ENCODE measurements around the gene KLF2.

KLF2 gene

DNA sequence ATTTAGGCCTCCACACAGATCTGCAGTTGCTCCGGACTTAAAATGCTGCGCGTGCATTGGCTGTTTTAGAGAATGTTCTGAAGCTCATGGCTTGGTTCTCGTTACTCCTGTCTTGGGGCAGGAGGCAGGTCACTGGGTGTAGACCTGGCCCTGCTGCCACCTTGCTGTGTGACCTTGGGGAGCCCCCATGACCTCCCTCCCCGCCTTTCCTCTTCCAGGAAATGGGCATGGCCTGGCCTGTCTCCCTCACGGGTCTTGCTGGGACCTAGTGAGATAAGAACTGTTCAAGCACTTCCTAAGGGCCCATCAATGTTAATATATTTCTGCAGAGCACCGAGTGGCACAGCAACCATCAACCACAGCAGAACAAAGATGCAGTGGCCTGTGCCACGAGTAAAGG, 49.4 kb downstream of the KLF2 start:
- in situ Hi-C loops (cut with HindIII; ENCODE audit: low sequenced_read_pairs), result loop anchor here (5.0 kb wide), 6 partner anchors 47 to 337 kb away; no protein-coding TSS in a partner anchor

DNA sequence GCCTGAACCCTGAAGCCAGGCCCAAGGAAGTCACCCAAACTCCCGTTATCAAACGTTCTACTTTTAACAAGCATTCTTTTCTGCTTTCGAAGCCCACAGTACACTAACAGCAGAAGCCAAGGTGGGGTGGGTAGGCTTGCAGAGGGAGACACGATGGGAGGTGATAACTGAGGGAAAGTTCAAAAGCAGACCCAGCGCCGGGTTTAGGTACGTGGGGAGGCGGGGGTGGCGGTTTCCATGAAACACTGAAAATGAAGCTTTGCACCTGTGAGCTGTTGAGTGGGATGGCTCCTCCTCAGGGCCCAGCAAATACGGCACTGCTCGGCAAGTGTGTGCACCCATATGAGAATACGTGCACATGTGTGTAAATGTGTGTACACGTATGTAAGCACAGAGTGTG, 49.8 kb downstream of the KLF2 start:
- in situ Hi-C loops (cut with HindIII; ENCODE audit: low sequenced_read_pairs), result loop anchor here (5.0 kb wide), 6 partner anchors 47 to 337 kb away; no protein-coding TSS in a partner anchor

DNA sequence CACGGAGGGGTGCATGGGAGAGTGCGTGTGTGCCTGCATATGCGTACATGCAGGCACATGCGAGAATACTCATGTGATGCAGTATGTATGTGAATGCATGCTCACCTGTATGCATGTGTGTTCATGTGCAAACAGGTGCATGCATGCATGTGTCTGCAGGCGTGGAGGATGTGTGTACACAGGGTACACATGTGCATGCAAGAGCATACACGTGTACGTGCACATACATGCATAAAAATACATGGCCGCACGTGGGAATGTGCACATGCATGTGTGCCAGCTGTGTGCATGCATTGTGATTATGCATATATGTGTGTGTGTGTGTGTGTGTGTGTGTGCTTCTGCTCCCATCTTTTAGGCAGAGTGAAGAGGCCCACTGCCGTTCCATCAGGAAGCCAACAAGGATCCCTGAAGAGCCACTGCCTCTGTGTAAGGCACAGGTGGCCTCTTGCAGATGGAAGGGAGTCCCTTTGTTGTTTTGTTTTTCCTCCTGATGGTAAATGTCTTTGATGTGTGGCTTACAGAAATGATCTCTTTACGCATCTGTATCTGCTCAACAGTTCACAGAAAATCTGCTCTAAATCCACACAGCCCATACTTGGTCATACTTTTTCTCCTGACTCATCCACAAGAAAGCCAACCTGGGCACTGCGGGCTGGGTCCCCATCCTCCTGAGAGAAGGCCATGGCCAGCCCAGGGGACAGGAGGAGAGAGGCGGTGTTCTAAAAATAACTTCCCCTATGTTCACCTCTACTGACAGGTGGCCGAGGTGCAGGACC, 50.7 kb downstream of the KLF2 start:
- in situ Hi-C loops (cut with HindIII; ENCODE audit: low sequenced_read_pairs), result no loop called here

GRCh38 chr19:16375936-16376185, 51.2 kb downstream of the KLF2 start:
- in situ Hi-C loops (cut with HindIII; ENCODE audit: low sequenced_read_pairs), result no loop called here

DNA sequence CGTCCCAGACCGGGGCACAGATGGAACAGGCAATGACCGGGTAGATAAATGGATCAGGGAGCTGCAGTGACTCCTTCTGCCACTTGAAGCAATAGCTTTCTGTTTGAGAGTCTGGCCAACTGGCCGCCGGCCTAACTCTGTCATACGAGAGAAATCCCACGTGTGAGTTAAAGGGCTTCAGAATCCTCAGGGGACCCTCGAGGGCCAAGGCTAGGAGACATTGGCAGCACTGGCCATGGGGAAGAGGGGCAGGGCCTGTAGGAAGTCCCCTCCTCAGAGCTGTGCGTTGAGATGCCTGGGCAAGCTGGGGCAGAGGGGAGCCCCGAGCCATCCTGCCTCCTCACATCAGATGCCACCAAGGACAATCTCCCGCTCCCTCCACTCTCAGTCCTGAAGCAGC, 51.6 kb downstream of the KLF2 start:
- in situ Hi-C loops (cut with HindIII; ENCODE audit: low sequenced_read_pairs), result no loop called here

DNA sequence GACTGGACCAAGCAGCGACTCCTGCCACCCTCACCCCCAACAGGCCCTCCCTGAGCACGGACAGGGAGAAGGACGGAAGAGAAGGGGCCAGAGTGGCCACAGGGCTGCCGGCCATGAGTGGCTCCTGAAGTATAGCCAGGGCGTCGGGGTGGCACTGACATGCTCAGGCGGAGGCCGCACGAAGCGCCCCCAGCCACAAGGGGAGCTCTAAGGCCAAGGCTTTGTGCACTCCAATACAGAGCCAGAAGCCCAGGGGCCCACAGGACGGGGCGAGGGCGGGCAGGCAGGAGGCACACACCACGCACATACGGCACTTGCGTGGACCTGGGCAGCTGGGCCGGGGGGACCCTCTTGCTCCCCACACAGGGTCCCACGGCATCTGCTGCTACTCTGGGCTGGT, 52.0 kb downstream of the KLF2 start:
- in situ Hi-C loops (cut with HindIII; ENCODE audit: low sequenced_read_pairs), result no loop called here

DNA sequence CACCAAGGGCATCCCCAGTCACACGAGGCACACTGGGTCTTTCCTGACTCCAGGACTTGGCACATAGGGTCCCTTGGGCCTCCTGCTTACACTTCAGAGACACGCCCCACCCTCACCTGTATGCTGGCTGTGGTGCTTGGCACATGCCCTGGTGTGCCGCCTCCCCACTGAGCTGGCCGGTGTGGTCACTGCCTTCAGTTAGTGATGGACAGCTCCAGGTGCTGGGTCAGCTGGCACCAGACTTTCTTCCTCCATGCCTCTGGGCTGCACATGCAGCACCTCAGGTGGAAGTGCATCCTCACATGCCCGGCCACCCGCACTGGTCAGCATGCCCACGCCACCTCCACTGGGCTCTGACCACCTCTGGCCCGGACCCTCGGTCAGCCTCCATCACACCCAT, 52.9 kb downstream of the KLF2 start:
- in situ Hi-C loops (cut with HindIII; ENCODE audit: low sequenced_read_pairs), result no loop called here

Data from endothelial cell of hepatic sinusoid (primary cell).